GM12801 (cell line): ENCODE results near the gene S100A11.

Experiments used
- TF ChIP-seq, protein P1 (sequence below): IDR thresholded peaks from one replicate; pipeline ENCODE4 v1.5.1; 2011; ENCODE audit warnings: control low read depth; ENCODE audit not compliant: insufficient read length; ENCODE audit errors: extremely low read depth

The S100A11 gene

DNA sequence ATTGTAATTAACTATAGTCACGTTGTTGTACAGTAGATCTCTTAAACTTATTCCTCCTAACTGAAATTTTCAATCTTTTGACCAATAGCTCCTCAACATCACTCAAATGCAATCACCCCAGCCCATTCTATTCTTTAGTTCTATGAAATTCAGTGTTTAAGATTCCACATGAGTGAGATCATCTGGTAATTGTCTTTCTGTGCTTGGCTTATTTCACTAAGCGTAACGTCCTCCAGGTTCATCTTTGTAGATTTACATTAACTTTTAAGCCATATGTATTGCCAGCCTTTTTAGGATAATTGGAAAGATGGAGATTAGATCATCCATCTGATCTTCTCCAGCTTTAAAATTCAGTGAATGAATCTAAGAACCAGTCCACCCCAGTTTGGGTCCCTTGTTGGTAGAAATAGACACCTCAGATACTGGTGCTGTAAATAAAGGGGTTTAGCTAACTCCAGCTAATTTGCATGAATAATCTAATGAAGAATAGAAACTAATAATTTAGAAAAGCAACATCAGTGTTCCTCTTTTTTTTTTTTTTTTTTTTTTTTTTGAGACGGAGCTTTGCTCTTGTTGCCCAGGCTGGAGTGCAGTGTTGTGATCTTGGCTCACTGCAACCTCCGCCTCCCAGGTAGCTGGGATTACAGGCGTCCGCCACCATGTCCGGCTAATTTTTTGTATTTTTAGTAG is 50.2 kb downstream of the S100A11 start:
- TF ChIP-seq, protein P1, sequence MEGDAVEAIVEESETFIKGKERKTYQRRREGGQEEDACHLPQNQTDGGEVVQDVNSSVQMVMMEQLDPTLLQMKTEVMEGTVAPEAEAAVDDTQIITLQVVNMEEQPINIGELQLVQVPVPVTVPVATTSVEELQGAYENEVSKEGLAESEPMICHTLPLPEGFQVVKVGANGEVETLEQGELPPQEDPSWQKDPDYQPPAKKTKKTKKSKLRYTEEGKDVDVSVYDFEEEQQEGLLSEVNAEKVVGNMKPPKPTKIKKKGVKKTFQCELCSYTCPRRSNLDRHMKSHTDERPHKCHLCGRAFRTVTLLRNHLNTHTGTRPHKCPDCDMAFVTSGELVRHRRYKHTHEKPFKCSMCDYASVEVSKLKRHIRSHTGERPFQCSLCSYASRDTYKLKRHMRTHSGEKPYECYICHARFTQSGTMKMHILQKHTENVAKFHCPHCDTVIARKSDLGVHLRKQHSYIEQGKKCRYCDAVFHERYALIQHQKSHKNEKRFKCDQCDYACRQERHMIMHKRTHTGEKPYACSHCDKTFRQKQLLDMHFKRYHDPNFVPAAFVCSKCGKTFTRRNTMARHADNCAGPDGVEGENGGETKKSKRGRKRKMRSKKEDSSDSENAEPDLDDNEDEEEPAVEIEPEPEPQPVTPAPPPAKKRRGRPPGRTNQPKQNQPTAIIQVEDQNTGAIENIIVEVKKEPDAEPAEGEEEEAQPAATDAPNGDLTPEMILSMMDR, result no peak

DNA sequence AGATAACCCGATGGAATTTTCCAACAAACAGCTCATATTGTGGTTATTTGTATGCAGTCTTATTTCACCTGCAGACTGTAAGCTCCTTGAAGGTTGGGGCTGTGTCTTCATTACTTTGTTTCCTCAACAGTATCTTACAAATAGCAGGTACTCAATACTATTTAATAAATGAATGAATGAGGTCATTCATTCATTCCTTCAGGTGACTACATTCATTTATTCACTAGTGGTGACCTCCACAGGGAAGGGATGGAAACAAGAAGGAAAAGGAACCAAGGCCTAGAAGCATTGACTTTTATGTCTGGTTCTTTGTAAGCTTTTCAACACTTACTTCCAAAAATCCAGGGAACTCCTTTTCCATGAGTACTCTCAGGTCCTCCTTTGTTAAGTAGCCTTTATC is 51.0 kb downstream of the S100A11 start:
- TF ChIP-seq, protein P1, result no peak

- TF ChIP-seq, protein P1, result no peak
Measured at GRCh38 chr1:151985270-151985669, 51.5 kb downstream of the S100A11 start.

DNA sequence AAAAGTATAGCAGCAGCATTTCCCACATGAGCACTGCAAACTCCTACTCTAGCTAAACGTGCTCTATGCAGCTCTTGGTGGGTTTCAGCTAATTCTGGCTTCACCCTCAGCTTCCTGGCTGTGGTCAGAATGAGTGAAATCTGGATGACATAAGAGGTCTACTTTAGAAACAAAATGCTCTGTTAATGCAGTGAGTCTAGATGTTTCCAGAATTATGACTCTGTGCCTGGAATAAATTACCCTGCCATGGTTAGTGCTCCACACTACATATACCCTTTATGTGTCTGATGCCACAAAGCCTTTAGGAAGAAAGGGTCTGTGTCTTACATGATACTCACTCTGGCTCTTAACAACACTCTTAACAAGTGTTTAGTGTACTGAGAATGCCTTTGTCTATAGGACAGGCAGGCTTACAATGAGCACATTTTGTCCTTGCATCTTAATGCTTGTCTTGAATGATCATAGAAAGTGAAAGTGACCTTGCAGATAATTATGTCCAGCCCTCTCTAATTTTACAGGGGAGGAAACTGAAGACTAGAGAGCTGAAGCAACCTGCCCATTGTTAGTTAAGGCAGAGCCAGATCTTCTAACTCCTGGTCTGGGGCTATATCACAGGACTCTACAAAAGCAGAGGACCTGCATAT is 52.4 kb downstream of the S100A11 start:
- TF ChIP-seq, protein P1, result no peak
